Stimulated activated CD4-positive, alpha-beta T cell treated with anti-CD3 and anti-CD28 coated beads, Interleukin-4, amount 100 ng/mL, for 4 hours (primary cell): Measurements from ENCODE around the gene OR6J1.
"Not testable (repeated sequence)": the region's sequence is repeated elsewhere in the genome, so short reads cannot be mapped to it uniquely, and the experiment has no call there.

Source experiments
- DNase-seq, 2 experiments: peaks; one replicate each; pipeline ENCODE4 v3.0.0-alpha.2; 2020

OR6J1 gene

GRCh38 chr14:22601996-22602395 is 42.2 kb downstream of the OR6J1 start:
- DNase-seq = no peak

GRCh38 chr14:22601456-22601855 is 42.7 kb downstream of the OR6J1 start:
- DNase-seq = no peak

GRCh38 chr14:22600027-22600426 is 44.1 kb downstream of the OR6J1 start:
- no peak for DNase-seq

- no peak for DNase-seq
Observed at GRCh38 chr14:22599349-22599748, 44.8 kb downstream of the OR6J1 start.

- peak; percentile 25 to 44 for DNase-seq
Observed at GRCh38 chr14:22598896-22599244, 45.3 kb downstream of the OR6J1 start.

- DNase-seq = peak; percentile 23 to 46
Observed at GRCh38 chr14:22598099-22598895, 45.9 kb downstream of the OR6J1 start, which contains the start of gene ABHD4. Gene ABHD4 (plus strand): TSS chr14:22598300. CDS start chr14:22598307, 7 bp downstream.

- no peak for DNase-seq
Observed at GRCh38 chr14:22597771-22598098, 46.4 kb downstream of the OR6J1 start.

- no peak for DNase-seq
Observed at GRCh38 chr14:22597265-22597664, 46.9 kb downstream of the OR6J1 start.

- DNase-seq = no peak
Observed at GRCh38 chr14:22596354-22596879, 47.7 kb downstream of the OR6J1 start.

- DNase-seq = no peak
Observed at GRCh38 chr14:22594156-22594716, 49.9 kb downstream of the OR6J1 start.

GRCh38 chr14:22593601-22594000 is 50.6 kb downstream of the OR6J1 start:
- no peak for DNase-seq

GRCh38 chr14:22593189-22593588 is 51.0 kb downstream of the OR6J1 start:
- no peak for DNase-seq

GRCh38 chr14:22589096-22589839 is 54.9 kb downstream of the OR6J1 start, which contains the start of gene DAD1:
Gene DAD1 (minus strand): TSS chr14:22589224. CDS start chr14:22589157, 67 bp downstream.
- peak; percentile 98 to 99 for DNase-seq

- DNase-seq = no peak
Observed at GRCh38 chr14:22588526-22589095, 55.5 kb downstream of the OR6J1 start.

- DNase-seq = not testable (repeated sequence)
Observed at GRCh38 chr14:22587677-22588422, 56.3 kb downstream of the OR6J1 start.

- no peak for DNase-seq
Observed at GRCh38 chr14:22587247-22587646, 56.9 kb downstream of the OR6J1 start.

- DNase-seq = no peak
Observed at GRCh38 chr14:22583994-22584393, 60.2 kb downstream of the OR6J1 start.
